GM21515 (cell line): ENCODE results near the gene EIF1.
"Not testable (repeated sequence)": the region's sequence is repeated elsewhere in the genome, so short reads cannot be mapped to it uniquely, and the experiment has no call there.

Experiments
- ATAC-seq: cut with Tn5 transposase; IDR thresholded peaks from one replicate; pipeline ENCODE4 v1.9.1; 2021; ENCODE audit not compliant: unreplicated experiment

Gene EIF1

DNA sequence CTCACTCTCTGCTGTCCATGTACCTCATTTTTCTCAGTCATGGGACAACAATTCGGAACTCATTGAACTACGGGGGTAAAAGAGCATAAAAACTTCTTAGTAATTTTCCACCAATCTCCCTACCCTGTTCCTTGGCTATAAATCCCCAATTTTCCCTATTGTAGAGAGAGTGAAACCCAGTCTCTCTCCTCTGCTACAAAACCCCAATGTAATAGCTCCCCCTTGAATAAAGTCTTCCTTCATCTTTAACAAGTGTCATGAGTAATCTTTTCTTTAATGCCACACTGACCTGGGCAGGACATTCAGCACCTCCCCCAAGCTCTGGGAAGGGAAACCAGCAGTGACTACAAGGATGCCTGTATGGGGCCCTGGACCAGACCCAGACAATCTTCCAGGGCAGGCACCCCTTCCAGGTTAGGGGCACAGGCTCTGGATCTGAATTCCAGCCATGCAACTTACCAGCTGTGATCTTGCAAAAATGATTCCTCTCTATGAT lies 10.2 kb upstream of the EIF1 start:
- peak; percentile 20 for ATAC-seq

DNA sequence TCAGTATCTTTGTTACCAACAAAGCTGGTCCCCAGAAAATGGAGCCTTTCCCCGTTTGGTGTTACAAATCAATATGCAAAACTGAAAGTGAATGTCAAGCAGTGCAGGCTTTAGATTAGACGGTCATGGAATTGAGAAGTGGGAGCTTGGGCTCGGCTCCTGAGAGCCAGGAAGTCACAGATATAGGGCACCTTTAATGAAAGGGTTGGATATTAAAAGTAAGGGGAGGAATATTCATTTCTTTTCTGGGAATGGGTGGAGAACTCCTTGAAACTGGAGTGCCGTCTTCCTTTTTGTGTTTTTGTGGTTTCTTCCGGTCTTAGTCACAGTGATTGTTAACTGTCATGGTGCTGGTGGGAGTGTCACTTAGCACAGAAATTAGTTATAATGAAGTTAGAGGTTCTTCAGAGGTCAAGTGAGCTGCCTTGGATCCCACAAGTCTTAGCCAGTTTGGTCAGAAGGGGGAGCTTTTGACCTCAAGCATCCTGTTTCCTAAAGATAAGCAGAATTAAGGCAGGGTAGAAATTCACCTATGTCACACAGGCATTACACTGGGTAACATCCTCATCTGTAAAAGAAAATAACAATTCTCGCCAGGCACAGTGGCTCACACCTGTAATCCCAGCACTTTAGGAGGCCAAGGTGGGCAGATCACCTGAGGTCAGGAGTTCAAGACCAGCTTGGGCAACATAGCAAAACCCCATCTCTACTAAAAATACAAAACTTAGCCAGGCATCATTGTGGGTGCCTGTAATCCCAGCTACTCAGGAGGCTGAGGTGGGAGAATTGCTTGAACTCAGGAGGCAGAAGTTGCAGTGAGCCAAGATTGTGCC lies 9.6 kb upstream of the EIF1 start:
- ATAC-seq, result peak; percentile 45

DNA sequence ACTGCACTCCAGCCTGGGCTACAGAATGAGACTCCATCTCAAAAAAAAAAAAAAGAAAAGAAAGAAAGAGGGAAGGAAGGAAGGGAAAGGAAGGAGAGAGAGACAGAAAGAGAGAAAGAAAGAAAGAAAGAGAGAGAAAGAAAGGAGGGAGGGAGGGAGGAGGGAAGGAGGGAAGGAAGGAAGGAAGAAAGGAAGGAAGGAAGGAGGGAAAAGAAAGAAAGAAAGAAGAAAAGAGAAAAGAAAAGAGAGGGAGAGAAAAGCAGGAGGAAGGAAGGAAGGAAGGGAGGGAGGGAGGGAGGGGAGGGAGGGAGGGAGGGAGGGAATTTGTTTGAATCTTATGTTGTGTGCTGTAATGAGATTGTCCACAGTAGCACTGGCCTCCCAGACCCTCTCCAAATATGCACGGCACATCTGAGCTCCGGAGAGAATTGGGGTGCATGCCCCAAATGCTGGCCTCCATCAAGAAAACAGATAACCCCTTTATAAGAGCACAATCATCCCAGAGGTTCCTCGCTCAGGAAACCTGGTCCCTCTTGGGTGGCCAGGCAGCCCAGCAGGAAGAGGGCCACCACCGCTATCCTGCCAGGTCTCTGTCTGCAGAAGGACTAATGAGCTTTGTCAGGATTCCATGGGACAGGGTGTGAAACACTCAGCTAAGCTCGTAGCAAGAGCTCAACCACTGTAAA lies 8.8 kb upstream of the EIF1 start:
- no peak for ATAC-seq

DNA sequence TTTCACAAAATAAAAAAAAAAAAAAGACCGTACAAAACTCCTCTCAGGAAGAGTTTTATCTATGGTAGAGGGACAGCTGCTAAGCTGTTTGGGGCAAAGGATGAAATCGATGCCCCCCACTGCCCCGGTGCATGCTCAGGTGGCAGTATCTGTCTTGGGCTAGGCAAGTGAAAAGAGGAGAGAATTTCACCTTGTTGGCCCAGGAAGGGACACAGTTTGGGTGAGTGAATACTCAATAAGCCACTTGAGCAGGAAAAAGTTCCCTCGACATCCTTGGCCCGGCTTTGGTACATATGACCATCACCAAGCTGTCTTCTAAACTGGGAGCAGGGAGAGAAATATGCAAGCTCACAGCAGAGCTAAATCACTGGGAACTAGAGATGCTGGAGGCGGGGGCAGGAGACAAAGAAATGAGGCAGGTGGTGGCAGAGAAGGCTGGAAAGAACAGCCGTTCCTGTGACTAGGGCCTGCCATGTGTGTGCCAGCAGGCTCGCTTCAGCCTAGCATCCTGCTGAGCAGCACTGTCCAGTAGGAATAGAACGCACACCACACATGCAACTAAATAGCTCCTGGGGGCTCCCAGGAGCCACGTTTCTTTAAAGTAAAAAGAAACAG lies 8.2 kb upstream of the EIF1 start:
- no peak for ATAC-seq

DNA sequence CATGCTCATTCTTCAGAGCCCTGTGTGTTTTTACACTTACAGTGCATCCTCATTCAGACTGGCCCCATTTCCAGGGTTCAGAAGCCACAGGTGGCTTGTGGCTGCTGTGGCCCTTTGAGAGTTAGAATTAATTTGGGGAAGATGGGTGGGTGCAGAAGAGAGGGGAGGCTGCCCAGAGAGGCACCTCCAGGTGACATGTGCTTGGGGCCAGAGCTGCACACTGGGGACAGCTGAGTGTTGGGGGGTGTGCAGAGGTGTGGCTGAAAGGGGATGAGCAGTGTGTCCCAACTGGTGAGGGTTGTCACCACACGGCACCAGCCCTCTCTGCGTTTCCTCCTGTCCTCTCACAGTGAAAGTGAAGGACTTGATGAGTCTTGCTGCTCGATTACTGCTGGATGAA lies 6.9 kb upstream of the EIF1 start:
- ATAC-seq, result no peak

DNA sequence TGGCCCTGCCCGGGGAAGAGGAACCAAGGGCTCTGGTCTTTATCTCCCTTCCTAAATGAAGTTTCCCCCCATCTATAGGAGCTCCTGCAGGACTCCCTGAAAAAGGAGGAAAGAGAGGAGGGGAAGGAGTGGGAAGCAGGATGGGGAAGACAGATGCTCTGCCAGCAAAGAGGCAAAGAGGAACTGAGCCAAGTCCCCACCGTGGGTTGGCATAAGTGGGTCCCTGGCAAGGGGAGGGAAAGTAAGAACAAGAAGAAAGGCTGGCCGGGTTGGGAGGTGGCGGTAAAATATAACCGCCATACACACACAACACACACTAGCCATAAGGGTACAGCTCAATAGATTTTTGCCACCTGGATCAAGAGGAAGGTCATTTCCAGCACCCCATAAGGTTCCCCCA lies 6.1 kb upstream of the EIF1 start:
- no peak for ATAC-seq

DNA sequence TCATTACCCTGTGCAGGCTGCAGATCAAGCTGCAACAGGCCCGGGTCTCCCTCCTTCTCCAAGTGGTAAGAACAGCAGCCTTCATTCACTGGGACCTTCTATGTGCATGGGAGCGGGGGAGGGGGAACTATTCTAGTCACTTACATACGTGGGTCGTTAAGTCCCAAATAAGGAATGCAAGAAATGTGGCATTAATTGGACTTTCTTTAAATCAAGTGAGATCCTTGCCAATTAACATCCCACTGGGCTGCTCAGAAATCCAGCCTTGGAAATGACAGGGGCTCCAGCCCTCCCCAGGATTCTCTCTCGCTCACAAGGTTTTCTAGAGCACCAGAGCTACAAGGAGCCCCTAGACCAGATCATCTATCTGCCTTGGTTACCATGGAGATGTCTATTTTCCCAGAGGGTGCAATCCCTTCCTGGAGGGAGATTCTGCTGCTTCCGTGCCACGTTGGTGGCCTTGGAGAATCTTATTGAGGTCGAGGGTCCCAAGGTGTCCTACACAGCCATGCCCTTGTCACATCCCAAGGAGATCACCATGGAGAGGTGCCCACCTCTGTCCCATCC lies 5.2 kb upstream of the EIF1 start:
- no peak for ATAC-seq

DNA sequence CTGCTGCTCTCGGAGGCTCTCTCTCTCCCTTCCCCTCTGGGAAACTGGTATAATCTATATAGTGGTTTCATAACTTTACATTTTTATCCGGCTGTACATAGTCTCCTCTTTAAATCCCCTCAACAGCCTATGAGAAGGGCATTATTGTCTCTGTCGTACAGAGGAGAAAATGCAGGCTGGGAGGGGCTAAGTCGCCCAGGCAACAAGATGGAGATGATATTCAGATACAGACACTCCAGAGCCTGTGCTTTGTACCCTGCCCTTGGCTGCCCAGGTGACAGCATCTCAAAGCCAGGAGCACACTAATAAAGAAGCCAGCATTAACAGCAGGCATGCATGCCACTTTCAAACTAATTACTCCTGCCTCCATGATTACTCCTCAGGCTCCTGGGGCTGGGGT lies 4.7 kb upstream of the EIF1 start:
- no peak for ATAC-seq

DNA sequence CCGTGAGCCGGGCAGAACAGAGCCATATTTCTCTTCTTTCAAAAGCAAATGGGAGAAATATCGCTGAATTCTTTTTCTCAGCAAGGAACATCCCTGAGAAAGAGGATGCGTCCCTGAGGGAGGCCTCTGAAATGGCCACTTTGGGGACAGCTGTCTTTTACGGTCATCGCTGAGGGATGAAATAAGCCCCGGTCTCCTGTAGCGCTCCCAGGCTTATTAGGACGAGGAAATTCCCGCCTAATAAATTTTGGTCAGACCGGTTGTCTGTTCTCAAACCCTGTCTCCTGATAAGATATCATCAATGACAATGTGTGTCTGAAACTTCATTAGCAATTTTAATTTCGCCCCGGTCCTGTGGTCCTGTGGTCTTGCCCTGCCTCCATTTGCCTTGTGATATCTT lies 2.9 kb upstream of the EIF1 start:
- ATAC-seq, result not testable (repeated sequence)

DNA sequence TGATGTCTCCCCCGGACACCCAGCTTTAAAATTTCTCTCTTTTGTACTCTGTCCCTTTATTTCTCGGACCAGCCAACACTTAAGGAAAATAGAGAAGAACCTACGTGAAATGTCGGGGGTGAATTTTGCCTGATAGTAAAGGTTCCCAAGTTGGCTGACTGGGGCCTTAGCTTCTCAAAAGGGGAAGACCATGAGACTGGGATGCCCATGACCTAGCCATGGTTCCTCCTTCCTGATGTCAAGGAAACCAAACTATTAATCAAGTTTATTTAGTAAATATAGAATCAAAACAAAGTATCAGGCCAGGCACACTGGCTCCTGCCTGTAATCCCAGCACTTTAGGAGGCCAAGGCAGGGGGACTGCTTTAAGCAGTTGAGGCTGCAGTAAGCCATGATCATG lies 2.4 kb upstream of the EIF1 start:
- no peak for ATAC-seq

DNA sequence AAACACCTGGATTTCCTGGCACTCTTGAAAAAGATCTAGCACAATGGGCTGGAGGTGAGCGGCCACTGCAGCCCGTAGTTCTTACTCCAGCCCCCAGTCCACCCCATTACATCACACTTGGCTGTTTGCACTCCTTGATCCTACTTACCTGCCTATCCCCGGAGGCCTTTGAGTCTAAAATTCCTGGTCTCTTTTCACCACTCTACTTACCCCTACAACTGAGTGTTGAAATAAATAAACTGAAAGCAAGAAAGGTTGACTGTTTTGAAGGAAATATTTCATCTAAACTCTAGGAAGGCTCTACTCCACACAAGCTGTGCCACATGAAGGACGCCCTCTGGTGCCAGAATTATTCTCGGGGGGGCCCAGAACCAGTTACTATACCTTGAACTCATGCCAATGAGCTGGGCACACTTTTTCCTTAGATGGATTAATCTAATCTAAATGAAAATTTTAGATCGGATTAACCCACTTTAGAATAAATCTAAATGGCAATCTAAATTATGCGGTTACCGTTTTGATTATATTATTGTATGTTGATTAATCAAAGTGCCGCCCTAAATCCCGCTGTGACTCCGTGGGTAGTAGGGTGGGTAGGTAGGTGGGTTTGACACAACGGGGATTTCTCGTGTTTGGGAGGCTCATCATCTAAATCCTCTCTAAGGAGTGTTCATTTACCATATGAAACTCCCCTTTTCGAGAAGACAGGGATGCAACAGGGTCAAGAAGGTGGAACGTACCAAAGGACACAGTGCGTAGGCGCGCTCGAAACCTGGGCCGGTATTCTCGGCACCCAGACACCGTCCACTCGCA lies 651 bp upstream of the EIF1 start:
- no peak for ATAC-seq

DNA sequence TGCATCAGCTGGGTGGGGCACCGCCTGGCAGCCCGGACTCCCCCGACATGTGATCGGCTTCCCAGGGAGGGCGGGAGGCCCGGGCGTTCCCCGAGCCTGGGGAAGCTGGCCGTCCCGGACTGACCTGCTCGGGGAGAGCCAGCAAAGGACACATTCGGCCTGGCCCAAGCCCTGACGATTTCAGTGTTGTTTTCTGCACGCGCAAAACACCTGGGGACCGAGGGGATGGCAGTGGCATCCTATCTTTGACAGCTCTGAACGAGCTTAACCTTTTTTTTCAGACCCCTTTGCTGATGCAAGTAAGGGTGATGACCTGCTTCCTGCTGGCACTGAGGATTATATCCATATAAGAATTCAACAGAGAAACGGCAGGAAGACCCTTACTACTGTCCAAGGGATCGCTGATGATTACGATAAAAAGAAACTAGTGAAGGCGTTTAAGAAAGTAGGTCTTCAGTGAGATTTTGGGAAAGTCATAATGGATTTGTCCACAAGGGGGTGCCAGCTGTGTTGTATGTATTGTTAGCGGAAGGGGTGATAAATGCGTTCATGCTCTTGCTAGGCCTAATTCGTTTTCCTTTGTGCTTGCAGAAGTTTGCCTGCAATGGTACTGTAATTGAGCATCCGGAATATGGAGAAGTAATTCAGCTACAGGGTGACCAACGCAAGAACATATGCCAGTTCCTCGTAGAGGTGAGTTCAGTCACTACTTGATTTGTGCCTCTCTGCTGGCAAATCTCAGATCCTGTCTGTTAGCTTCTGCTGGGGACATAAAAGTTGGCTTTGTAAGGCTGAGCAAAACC lies 1.0 kb downstream of the EIF1 start:
- no peak for ATAC-seq

DNA sequence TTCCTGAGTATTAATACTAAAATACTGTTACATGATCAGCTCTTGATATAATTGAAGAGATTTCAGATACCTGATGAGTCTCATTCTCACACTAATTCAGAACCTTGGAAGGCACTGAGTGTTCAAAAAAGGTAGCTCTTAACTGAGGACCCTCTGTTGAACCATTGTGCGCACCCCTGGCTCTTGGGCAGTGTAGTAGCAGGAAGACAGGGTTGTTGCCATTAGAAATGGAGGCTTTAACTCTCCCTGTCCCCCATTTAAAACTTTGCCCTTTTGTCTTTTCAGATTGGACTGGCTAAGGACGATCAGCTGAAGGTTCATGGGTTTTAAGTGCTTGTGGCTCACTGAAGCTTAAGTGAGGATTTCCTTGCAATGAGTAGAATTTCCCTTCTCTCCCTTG lies 1.8 kb downstream of the EIF1 start:
- no peak for ATAC-seq

DNA sequence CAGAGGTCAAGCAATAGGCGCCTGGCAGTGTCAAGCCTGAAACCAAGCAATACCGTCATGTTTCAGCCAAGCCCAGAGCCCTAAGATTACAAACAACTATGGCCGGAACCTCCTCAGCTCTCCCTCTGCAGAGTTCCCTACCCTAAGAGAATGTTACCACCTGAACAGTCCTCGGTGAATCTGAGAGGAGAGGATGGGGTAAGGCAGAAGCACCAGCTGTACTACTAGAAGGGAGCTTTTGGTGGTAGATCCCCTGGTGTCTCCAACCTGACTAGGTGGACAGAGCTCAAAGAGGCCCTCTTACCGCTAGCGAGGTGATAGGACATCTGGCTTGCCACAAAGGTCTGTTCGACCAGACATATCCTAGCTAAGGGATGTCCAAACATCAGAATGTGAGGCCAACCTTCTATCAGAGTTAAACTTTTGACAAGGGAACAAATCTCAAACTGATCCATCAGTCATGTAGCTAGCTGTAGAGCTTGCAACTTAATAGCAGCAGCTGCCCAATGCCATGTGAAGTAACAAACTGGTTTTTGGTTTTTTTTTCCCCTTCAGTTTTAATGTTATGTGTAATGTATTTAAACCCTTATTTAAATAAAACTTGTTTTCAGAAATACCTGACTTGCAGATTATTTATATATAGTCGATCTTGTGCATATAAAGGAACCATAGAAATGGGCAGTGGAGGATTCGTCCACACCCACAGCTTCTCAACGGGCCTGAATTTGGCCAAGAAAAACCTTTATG lies 2.5 kb downstream of the EIF1 start:
- no peak for ATAC-seq

DNA sequence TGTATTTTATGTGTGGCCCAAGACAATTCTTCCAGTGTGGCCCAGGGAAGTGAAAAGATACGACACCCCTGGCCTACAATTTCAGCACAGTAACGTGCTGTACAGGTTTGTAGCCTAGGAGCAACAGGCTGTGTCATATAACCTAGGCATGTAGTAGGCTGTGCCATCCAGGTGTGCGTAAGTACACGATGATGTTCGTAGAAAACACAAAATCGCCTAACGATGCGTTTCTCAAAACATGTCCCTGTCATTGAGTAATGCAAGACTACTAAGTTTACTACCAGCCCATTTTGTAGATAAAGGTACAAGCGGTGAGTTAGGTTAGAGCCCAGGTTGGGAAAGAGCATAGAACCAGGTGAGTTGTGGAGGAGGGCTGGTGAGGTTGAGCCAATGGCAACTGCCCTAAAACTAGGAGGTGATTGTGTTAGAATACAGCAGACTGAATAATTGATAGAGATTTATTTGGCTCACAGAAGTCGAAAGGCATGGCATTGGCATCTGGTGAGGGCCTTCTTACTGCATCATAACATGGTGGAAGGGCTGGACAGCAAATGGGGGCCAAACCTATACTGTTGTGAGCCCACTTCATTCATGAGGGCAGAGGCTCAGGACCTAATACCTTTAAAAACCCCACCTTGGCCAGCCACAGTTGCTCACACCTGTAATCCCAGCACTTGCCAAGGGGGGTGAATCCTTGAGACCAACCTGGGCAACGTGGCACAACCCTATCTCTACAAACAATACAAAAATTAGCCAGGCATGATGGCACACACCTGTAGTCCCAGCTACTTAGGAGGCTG lies 4.2 kb downstream of the EIF1 start:
- ATAC-seq, result no peak

DNA sequence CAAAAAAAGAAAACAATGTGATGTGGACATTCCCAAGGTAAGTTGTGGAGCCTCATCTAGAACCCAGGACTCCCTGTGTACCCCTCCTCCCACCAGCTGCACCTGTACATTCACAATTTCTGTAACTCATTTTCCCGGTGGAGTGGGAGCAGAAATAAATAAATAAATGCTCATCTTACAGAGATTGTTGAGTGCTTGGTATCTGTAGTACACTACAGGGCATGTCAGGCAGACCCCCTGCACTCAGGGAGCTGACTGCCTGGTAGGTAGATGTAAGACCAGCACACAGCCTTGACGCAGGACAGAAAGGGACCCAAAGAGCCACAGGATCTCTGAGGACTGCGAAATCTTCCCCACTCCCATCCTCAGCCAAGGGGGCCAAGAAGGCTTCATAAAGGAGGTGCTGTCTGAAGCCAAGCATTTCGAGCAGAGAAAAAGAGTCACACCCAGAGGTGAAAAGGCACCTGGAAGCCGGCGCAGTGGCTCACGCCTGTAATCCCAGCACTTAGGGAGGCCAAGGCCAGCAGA lies 6.5 kb downstream of the EIF1 start:
- ATAC-seq, result no peak

DNA sequence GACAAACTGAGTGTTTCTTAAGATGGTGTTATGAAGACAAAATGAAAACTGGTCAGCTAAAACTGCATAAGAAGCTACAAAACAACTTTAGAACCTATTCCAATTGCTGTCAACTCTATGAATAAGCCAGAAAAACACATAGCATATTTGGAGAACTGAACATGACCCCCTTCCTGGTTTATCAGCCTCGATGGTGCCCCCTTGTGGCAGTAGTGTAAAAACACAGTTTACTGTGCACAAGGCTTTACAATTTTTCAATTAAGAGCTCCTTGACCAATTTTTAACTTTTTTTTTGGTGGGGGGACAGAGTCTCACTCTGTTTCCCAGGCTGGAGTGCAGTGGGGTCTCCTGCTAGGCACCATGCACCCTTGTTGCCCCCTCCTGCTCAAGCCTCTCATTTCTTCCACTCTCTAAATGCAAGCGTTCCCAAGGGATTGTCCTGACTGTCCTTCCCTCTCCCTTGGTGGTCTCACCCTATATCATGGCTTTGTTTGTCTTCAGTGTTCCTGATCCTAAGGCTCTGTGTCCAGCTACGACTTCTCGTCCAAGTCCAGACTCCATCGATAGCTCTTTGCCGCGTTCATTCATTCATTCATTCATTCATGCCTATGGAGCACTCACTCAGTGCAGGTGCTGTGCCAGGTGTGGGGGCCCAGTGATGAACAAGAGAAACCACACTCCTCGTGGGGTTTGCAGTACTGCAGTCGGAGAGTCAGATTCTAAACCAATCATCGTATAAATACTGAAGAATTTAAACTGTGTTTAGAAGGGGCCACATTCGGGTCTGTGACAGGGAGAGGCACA lies 7.5 kb downstream of the EIF1 start:
- no peak for ATAC-seq
